Endodermal cell (in vitro differentiated cells): ENCODE data around the gene ABLIM2. TPM values are rescaled to one million over a fixed set of nuclear protein-coding genes. Genes with fewer than 3 reads are reported as not detected.

Experiments used
- DNase-seq: peaks from one replicate; pipeline ENCODE4 v3.0.0-alpha.2; 2017
- H3K27ac ChIP-seq: 2 replicates; pipeline ENCODE4 v1.5.1; 2013; ENCODE audit warnings: mild to moderate bottlenecking, low read depth, low read length, moderate library complexity
- H3K27me3 ChIP-seq: 2 replicates; pipeline ENCODE4 v1.6.1; 2013; ENCODE audit warnings: mild to moderate bottlenecking, low read length, moderate library complexity; ENCODE audit not compliant: insufficient read depth, control insufficient read depth, poor library complexity, severe bottlenecking
- H3K36me3 ChIP-seq: 2 replicates; pipeline ENCODE4 v1.7.0; 2013; ENCODE audit warnings: mild to moderate bottlenecking, low read length, moderate library complexity; ENCODE audit not compliant: control insufficient read depth, insufficient read depth
- H3K4me1 ChIP-seq: one replicate; pipeline ENCODE4 v1.7.0; 2013; ENCODE audit warnings: low read length; ENCODE audit not compliant: control insufficient read depth, insufficient read depth
- H3K4me3 ChIP-seq: 2 replicates; pipeline ENCODE4 v1.5.1; 2013; ENCODE audit warnings: mild to moderate bottlenecking, low read length, moderate library complexity
- H3K9ac ChIP-seq: 2 replicates; pipeline ENCODE4 v1.6.1; 2013; ENCODE audit warnings: mild to moderate bottlenecking, low read length, moderate library complexity; ENCODE audit not compliant: poor library complexity, severe bottlenecking; ENCODE audit errors: extremely low read depth
- H3K9me3 ChIP-seq: 2 replicates; pipeline ENCODE4 v1.6.1; 2013; ENCODE audit warnings: mild to moderate bottlenecking, low read length, moderate library complexity; ENCODE audit not compliant: control insufficient read depth
- H3K27ac Mint-ChIP-seq: 2 replicates; pipeline ENCODE4 v1.8.0; 2020; ENCODE audit warnings: mixed read lengths
- H3K27me3 Mint-ChIP-seq: 2 replicates; pipeline ENCODE4 v1.8.0; 2021; ENCODE audit warnings: mild to moderate bottlenecking, mixed read lengths; ENCODE audit not compliant: insufficient read depth
- H3K36me3 Mint-ChIP-seq: 2 replicates; pipeline ENCODE4 v1.8.0; 2020; ENCODE audit warnings: low read depth, mixed read lengths
- H3K4me1 Mint-ChIP-seq: 2 replicates; pipeline ENCODE4 v1.8.0; 2020; ENCODE audit warnings: mixed read lengths
- H3K4me3 Mint-ChIP-seq: 2 replicates; pipeline ENCODE4 v1.8.0; 2020; ENCODE audit warnings: mild to moderate bottlenecking, moderate library complexity, mixed read lengths
- H3K9me3 Mint-ChIP-seq: 2 replicates; pipeline ENCODE4 v1.8.0; 2020; ENCODE audit warnings: mild to moderate bottlenecking, mixed read lengths
- CTCF ChIP-seq: fragments of 200-600 bp; sonication (generic); conservative IDR thresholded peaks from 2 replicates; pipeline ENCODE4 v1.5.0; 2021; ENCODE audit warnings: antibody characterized with exemption, mild to moderate bottlenecking
- WGBS, 2 experiments: methylation state at CpG; one replicate each; pipeline versions ENCODE4 v1.1.5 to v1.1.7; 2013; ENCODE audit warnings: missing lambda C conversion rate in 2 of 2, mixed read lengths in 1 of 2; ENCODE audit not compliant: insufficient coverage in 1 of 2, insufficient read length in 1 of 2; 5-methylcytosine and 5-hydroxymethylcytosine counted together
- total RNA-seq, 2 donors: library from RNA; stranded (reverse); fragmentation: NEBNext Ultra II Directional in 1 of 2; extraction: Animal tissue kit (Norgen Biotek cat#: 25700) in 1 of 2; gene quantifications; 2 replicates in 1 of 2; 3 replicates in 1 of 2; pipeline ENCODE4 v1.2.1, GENCODE V29; 2021

Gene ABLIM2
- total RNA-seq, 2 donors from 2014 or later, result 0.35 to 1.6 TPM

GRCh38 chr4:8090312-8090711 lies 68.3 kb downstream of the ABLIM2 start:
- no peak for DNase-seq
- peaks cover 2% of the 10 kb centered on the region for H3K4me1 Mint-ChIP-seq
- no peak overlapping the region for H3K27ac Mint-ChIP-seq
- WGBS, 2 experiments, result 75 to 92% methylated on average over 4 of the region's 4 CpGs
- H3K27me3 ChIP-seq, result no peaks in the 10 kb centered on the region
- no peak overlapping the region for H3K27ac ChIP-seq
- H3K27me3 Mint-ChIP-seq, result no peaks in the 10 kb centered on the region
- no peak for TF ChIP-seq CTCF
- peaks cover 29% of the 10 kb centered on the region for H3K9me3 Mint-ChIP-seq
- no peak overlapping the region for H3K4me3 ChIP-seq
- peaks cover 26% of the 10 kb centered on the region for H3K9me3 ChIP-seq
- H3K9ac ChIP-seq, result no peak overlapping the region
- H3K36me3 ChIP-seq, result no peaks in the 10 kb centered on the region
- no peak overlapping the region for H3K4me3 Mint-ChIP-seq
- no peaks in the 10 kb centered on the region for H3K4me1 ChIP-seq
- H3K36me3 Mint-ChIP-seq, result peaks cover 9% of the 10 kb centered on the region

GRCh38 chr4:8089862-8090261 lies 68.8 kb downstream of the ABLIM2 start:
- no peak for TF ChIP-seq CTCF
- H3K9me3 ChIP-seq, result peaks cover 26% of the 10 kb centered on the region
- Mint-ChIP-seq H3K4me3 (no peak overlapping the region), H3K36me3 (peaks cover 9% of the 10 kb centered on the region), H3K4me1 (peaks cover 2% of the 10 kb centered on the region), H3K27ac (no peak overlapping the region), H3K27me3 (no peaks in the 10 kb centered on the region), H3K9me3 (peaks cover 24% of the 10 kb centered on the region)
- WGBS, 2 experiments, result 88 to 93% methylated on average over 4 to 7 of the region's 7 CpGs
- H3K36me3 ChIP-seq, result no peaks in the 10 kb centered on the region
- DNase-seq, result no peak
- H3K4me1 ChIP-seq, result no peaks in the 10 kb centered on the region
- H3K4me3 ChIP-seq, result no peak overlapping the region
- no peaks in the 10 kb centered on the region for H3K27me3 ChIP-seq
- H3K27ac ChIP-seq, result no peak overlapping the region
- H3K9ac ChIP-seq, result no peak overlapping the region

GRCh38 chr4:8088966-8089491 lies 69.6 kb downstream of the ABLIM2 start:
- H3K4me1 ChIP-seq, result no peaks in the 10 kb centered on the region
- DNase-seq, result no peak
- H3K9me3 Mint-ChIP-seq, result peaks cover 19% of the 10 kb centered on the region
- no peak for TF ChIP-seq CTCF
- no peak overlapping the region for H3K27ac ChIP-seq
- H3K9me3 ChIP-seq, result peaks cover 20% of the 10 kb centered on the region
- H3K9ac ChIP-seq, result no peak overlapping the region
- H3K4me3 ChIP-seq, result no peak overlapping the region
- WGBS, 2 experiments, result 92 to 98% methylated on average over 7 to 12 of the region's 12 CpGs
- H3K27me3 ChIP-seq, result no peaks in the 10 kb centered on the region
- no peak overlapping the region for H3K27ac Mint-ChIP-seq
- no peaks in the 10 kb centered on the region for H3K27me3 Mint-ChIP-seq
- peaks cover 2% of the 10 kb centered on the region for H3K4me1 Mint-ChIP-seq
- peaks cover 6% of the 10 kb centered on the region for H3K36me3 Mint-ChIP-seq
- H3K4me3 Mint-ChIP-seq, result no peak overlapping the region
- no peaks in the 10 kb centered on the region for H3K36me3 ChIP-seq
